Measurements from ENCODE around the gene TLCD2.

Gene TLCD2

DNA sequence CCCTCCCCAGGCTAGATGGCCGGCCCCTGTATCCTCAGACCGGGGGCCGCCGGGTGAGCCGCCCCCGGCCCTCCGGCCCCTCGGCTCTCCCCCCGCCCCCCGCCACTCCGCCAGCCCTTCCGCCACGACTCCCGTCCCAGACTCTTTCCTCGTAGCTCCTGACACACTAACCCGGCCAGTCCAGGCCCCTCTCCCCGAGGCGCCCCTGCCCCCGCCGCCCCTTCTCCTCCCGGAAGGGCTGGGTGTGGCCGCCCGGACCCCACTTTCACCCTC, 5.6 kb upstream of the TLCD2 start:
- peaks cover 17% of the 10 kb centered on the region for H3K4me1 ChIP-seq (ENCODE audit: low read depth, poor library complexity, severe bottlenecking)
- no peak overlapping the region for H3K27ac ChIP-seq
- H4K20me1 ChIP-seq (ENCODE audit: insufficient read depth): no peaks in the 10 kb centered on the region
- TF ChIP-seq, protein P1, sequence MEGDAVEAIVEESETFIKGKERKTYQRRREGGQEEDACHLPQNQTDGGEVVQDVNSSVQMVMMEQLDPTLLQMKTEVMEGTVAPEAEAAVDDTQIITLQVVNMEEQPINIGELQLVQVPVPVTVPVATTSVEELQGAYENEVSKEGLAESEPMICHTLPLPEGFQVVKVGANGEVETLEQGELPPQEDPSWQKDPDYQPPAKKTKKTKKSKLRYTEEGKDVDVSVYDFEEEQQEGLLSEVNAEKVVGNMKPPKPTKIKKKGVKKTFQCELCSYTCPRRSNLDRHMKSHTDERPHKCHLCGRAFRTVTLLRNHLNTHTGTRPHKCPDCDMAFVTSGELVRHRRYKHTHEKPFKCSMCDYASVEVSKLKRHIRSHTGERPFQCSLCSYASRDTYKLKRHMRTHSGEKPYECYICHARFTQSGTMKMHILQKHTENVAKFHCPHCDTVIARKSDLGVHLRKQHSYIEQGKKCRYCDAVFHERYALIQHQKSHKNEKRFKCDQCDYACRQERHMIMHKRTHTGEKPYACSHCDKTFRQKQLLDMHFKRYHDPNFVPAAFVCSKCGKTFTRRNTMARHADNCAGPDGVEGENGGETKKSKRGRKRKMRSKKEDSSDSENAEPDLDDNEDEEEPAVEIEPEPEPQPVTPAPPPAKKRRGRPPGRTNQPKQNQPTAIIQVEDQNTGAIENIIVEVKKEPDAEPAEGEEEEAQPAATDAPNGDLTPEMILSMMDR (conservative IDR thresholded peaks at IDR 0.05; ENCODE audit: low read depth, low read length): no peak
- peak overlapping the region; percentile 39; the same call in 1 of the 2 replicates for H3K4me2 ChIP-seq
- H3K36me3 ChIP-seq (ENCODE audit: insufficient read depth): no peaks in the 10 kb centered on the region
- H3K79me2 ChIP-seq (ENCODE audit: insufficient read depth, low read depth): no peaks in the 10 kb centered on the region
- no peaks in the 10 kb centered on the region for H3K27me3 ChIP-seq (ENCODE audit: insufficient read depth, low read depth)
- H2AFZ ChIP-seq (ENCODE audit: low read depth): no peak overlapping the region
- H3K9ac ChIP-seq: no peak overlapping the region; the same call in 1 of the 2 replicates
- no peak overlapping the region for H3K4me3 ChIP-seq (IDR thresholded peaks at IDR 0.05; ENCODE audit: insufficient read depth, low read depth, low read length)

DNA sequence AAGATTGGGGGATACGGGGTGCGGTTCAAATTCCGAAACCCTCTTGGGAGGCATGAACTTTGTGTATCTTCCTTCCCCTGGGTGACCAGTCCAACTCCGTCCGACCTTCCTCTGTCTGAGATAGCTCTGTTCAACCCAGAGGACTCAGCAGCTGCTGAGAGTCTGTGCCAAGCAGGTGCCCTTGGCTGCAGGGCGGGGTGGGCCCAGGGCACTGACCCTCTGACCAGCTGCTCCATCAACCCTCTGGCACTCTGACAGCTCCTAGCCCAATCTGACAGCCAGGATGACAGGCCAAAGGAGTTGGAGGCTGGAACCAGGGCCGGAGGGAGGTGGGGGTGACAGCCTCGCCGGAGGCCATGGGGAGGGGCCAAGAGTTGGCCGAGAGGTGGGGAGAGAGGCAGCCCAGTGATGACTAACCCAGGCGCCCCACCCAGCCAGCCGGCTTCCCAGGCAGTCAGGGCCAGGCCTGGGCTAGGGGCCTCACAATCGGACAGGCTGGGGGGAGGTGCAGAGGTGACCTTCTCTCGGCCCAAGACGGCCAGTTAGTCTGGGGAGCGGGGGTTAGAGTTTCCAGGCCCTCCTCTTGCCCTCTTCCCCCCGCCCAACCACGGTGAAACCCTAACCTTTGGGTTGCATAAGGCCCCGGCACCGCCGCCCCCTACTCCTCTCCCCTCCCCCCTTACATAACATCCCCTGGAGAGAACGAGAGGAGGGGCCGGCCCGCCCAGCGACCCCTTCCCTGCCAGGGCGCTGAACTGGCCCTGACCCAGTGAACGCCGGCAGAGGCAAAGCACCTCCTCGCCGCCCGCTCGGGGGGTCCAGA, 5.0 kb upstream of the TLCD2 start:
- TF ChIP-seq, protein P1 (conservative IDR thresholded peaks at IDR 0.05; ENCODE audit: low read depth, low read length): no peak
- Histone ChIP-seq H3K36me3 (ENCODE audit: insufficient read depth) (no peaks in the 10 kb centered on the region), H3K27me3 (ENCODE audit: insufficient read depth, low read depth) (no peaks in the 10 kb centered on the region), H3K4me1 (ENCODE audit: low read depth, poor library complexity, severe bottlenecking) (peaks cover 13% of the 10 kb centered on the region), H2AFZ (ENCODE audit: low read depth) (no peak overlapping the region; the same call in 1 of the 2 replicates), H4K20me1 (ENCODE audit: insufficient read depth) (no peaks in the 10 kb centered on the region), H3K4me2 (peak overlapping the region; percentile 39), H3K79me2 (ENCODE audit: insufficient read depth, low read depth) (no peaks in the 10 kb centered on the region), H3K27ac (no peak overlapping the region), H3K9ac (no peak overlapping the region; the same call in 1 of the 2 replicates), H3K4me3 (IDR thresholded peaks at IDR 0.05; ENCODE audit: insufficient read depth, low read depth, low read length) (no peak overlapping the region)

DNA sequence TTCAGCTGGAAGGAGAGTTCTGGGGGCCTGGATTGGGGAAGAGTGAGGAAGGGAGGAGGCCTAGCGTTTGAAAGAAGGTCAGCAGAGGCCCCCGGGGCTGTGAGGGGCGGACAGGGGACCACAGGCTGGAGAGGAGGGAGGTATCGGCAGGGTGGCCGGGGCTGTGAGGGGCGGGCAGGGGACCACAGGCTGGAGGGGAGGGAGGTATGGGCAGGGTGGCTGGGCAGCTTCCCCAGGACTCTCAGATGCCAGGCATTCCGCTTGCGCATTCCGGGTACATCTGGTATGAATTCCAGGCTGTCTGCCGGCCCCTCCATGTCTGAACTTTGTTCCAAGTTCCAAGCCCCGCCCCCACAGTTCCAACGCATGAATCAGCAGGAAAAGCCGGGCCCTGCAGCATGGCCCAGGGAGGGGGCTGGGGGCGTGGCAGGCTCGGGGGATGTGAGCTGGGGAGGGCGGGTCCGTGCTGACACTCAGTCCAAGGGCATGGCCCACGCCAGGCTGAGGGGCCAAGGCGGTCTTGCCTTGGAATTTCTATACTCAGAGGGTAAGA, 4.3 kb upstream of the TLCD2 start:
- H3K79me2 ChIP-seq (ENCODE audit: insufficient read depth, low read depth): no peaks in the 10 kb centered on the region
- H3K27ac ChIP-seq: no peak overlapping the region
- H3K4me2 ChIP-seq: no peak overlapping the region; the same call in 1 of the 2 replicates
- no peak overlapping the region for H3K9ac ChIP-seq
- H3K4me1 ChIP-seq (ENCODE audit: low read depth, poor library complexity, severe bottlenecking): peaks cover 13% of the 10 kb centered on the region
- no peaks in the 10 kb centered on the region for H3K36me3 ChIP-seq (ENCODE audit: insufficient read depth)
- no peaks in the 10 kb centered on the region for H3K27me3 ChIP-seq (ENCODE audit: insufficient read depth, low read depth)
- no peaks in the 10 kb centered on the region for H4K20me1 ChIP-seq (ENCODE audit: insufficient read depth)
- no peak overlapping the region for H3K4me3 ChIP-seq (IDR thresholded peaks at IDR 0.05; ENCODE audit: insufficient read depth, low read depth, low read length)
- TF ChIP-seq, protein P1 (conservative IDR thresholded peaks at IDR 0.05; ENCODE audit: low read depth, low read length): no peak
- H2AFZ ChIP-seq (ENCODE audit: low read depth): no peak overlapping the region

DNA sequence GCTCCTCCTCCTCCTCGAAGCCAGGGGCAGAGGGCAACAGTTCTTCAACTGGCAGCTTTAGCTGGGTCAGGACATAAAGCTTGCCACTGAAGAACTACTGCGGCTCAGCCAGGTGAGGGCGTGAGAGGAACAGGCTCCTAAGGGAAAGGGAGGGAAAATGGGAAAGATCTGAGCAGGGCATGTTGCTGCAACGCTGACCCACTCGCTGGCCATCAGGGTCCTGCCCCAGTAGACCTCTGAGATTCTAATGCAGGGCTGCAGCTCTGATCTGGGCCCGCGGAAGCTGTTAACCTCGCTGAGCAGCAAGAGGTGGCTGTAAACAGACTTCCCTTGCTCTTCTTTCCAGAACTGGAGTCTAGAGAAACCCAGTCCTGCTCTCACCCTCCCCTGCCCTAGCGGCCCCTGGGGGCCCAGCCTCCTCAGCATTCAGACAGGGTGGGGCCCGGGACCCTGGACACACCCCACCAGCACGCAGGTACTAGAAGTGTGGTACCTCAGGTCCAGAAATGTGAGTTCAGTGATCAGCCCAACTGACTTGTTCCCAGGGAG, 3.8 kb upstream of the TLCD2 start:
- H3K27ac ChIP-seq: no peak overlapping the region
- TF ChIP-seq, protein P1 (conservative IDR thresholded peaks at IDR 0.05; ENCODE audit: low read depth, low read length): no peak
- H3K27me3 ChIP-seq (ENCODE audit: insufficient read depth, low read depth): no peaks in the 10 kb centered on the region
- H2AFZ ChIP-seq (ENCODE audit: low read depth): no peak overlapping the region
- peaks cover 13% of the 10 kb centered on the region for H3K4me1 ChIP-seq (ENCODE audit: low read depth, poor library complexity, severe bottlenecking)
- H3K4me2 ChIP-seq: no peak overlapping the region
- no peaks in the 10 kb centered on the region for H3K79me2 ChIP-seq (ENCODE audit: insufficient read depth, low read depth)
- no peaks in the 10 kb centered on the region for H3K36me3 ChIP-seq (ENCODE audit: insufficient read depth)
- no peak overlapping the region for H3K4me3 ChIP-seq (IDR thresholded peaks at IDR 0.05; ENCODE audit: insufficient read depth, low read depth, low read length)
- no peaks in the 10 kb centered on the region for H4K20me1 ChIP-seq (ENCODE audit: insufficient read depth)
- no peak overlapping the region for H3K9ac ChIP-seq
